ENCODE results near the gene GGN. TPM values are rescaled to one million over a fixed set of nuclear protein-coding genes. Genes with fewer than 3 reads are reported as not detected.

The GGN gene
- total and polyA plus RNA-seq, 9 of the 15 experiments (the other 6 are each of a cell fraction or from before 2014, with no cell fraction given) = 0.15 to 0.33 TPM; not detected in 7

GRCh38 chr19:38417544-38418506, 30.0 kb upstream of the GGN start (continued):
- TF ChIP-seq DACH1 (IDR thresholded peaks at IDR 0.05; ENCODE audit: partially characterized antibody) (peak; percentile 6), MTA3 (IDR thresholded peaks at IDR 0.05; ENCODE audit: borderline replicate concordance) (peak; percentile 75; the same call in 1 of the 2 replicates), CCAR2 (IDR thresholded peaks at IDR 0.05; ENCODE audit: low read depth, low read length) (no peak), ZC3H8 (IDR thresholded peaks at IDR 0.05) (no peak), ZNF282 (CRISPR knock-in tag; IDR thresholded peaks at IDR 0.05) (no peak), ZNF707 (CRISPR knock-in tag; conservative IDR thresholded peaks at IDR 0.05) (no peak), NR3C1 (CRISPR knock-in tag; IDR thresholded peaks at IDR 0.05) (no peak), XRCC3 (IDR thresholded peaks at IDR 0.05) (no peak), UBTF (IDR thresholded peaks at IDR 0.05; ENCODE audit: borderline replicate concordance in 1 of 2, low read depth in 2 of 2, low read length in 2 of 2) (no peak), ZBTB7A (IDR thresholded peaks at IDR 0.05; ENCODE audit: borderline replicate concordance, control insufficient read depth, low read depth, low read length) (peak; percentile 55; the same call in 1 of the 2 replicates), TFE3 (CRISPR knock-in tag; IDR thresholded peaks at IDR 0.05) (no peak), MAFK (IDR thresholded peaks at IDR 0.05; ENCODE audit: low read length) (no peak), RBM15 (IDR thresholded peaks at IDR 0.05; ENCODE audit: insufficient read depth, low read length) (no peak), CXXC5 (CRISPR knock-in tag; IDR thresholded peaks at IDR 0.05) (peak; percentile 84), SRF (CRISPR knock-in tag; IDR thresholded peaks at IDR 0.05) (0 out of 4 replicates have a peak, but pooled peaks of 1 of the 2 experiments have one; percentile 55), ETS1 (conservative IDR thresholded peaks at IDR 0.05; ENCODE audit: control insufficient read depth, low read depth, low read length) (peak; percentile 56; the same call in 1 of the 2 replicates), ZNF217 (CRISPR knock-in tag; IDR thresholded peaks at IDR 0.05) (no peak), TFAP4 (CRISPR knock-in tag; IDR thresholded peaks at IDR 0.05; ENCODE audit: borderline replicate concordance) (no peak), FOXJ3 (CRISPR knock-in tag; IDR thresholded peaks at IDR 0.05) (no peak)

All from K562 (cell line).